Activated CD8-positive, alpha-beta memory T cell treated with anti-CD3 and anti-CD28 coated beads for 48 hours (primary cell): Measurements from ENCODE around the gene ACO1.

Experiments
- DNase-seq, 3 experiments: peaks; one replicate each; pipeline ENCODE4 v3.0.0-alpha.2; 2020; ENCODE audit warnings: low read depth in 2 of 3, low spot score in 2 of 3

ACO1 gene

GRCh38 chr9:32487981-32488380, 103.5 kb downstream of the ACO1 start:
- no peak for DNase-seq

- DNase-seq, result no peak
Observed at GRCh38 chr9:32490601-32491000, 106.2 kb downstream of the ACO1 start.

GRCh38 chr9:32497921-32498320, 113.5 kb downstream of the ACO1 start:
- DNase-seq, result no peak

- DNase-seq, result no peak
Observed at GRCh38 chr9:32500768-32501167, 116.3 kb downstream of the ACO1 start.

- DNase-seq, result no peak
Observed at GRCh38 chr9:32501868-32502267, 117.4 kb downstream of the ACO1 start.

- no peak for DNase-seq
Observed at GRCh38 chr9:32502464-32502863, 118.0 kb downstream of the ACO1 start.

GRCh38 chr9:32503008-32503407, 118.6 kb downstream of the ACO1 start:
- no peak for DNase-seq
